ENCODE results near the gene CREB5. TPM values are rescaled to one million over a fixed set of nuclear protein-coding genes. Genes with fewer than 3 reads are reported as not detected.

Gene CREB5
- total and polyA plus RNA-seq, 11 donors = 7.6 to 38.7 (median 15.2) TPM

GRCh38 chr7:28369523-28369922 lies 42.8 kb upstream of the CREB5 start:
- intact Hi-C loops (cut with DNase I) = no loop called here
- 60 to 71% (median 64%) methylated on average over 4 of the region's 4 CpGs for WGBS, 4 donors
- DNase-seq = no peak

GRCh38 chr7:28371846-28372245 lies 40.5 kb upstream of the CREB5 start:
- Histone ChIP-seq H3K9me3 (no peaks in the 10 kb centered on the region), H3K36me3 (no peaks in the 10 kb centered on the region), H3K4me3 (no peak overlapping the region), H3K27ac (peak overlapping the region in 1 of 12 donors; percentile 38), H3K27me3 (no peaks in the 10 kb centered on the region), H3K4me1 (peaks cover 0 to 11% (median 0%) of the 10 kb centered on the region in 12 donors)
- DNase-seq (no peak), ATAC-seq (peak in 3 of 4 donors; percentile 32 to 82 (median 61))
- intact Hi-C loops (cut with DNase I) = no loop called here
- no peak for TF ChIP-seq CTCF (IDR thresholded peaks at IDR 0.05)
- no peak for TF ChIP-seq POLR2A (IDR thresholded peaks at IDR 0.05)
- 39 to 57% (median 44%) methylated on average over 7 of the region's 7 CpGs for WGBS, 4 donors

More at GRCh38 chr7:28369523-28369922, 42.8 kb upstream of the CREB5 start:
- no peak overlapping the region for H3K27ac ChIP-seq
- H3K4me1 ChIP-seq = peaks cover 0 to 11% (median 0%) of the 10 kb centered on the region in 12 donors
- peaks cover 0 to under 1% (median 0%) of the 10 kb centered on the region in 12 donors for H3K9me3 ChIP-seq
- H3K27me3 ChIP-seq = peaks cover 0 to 3% (median 0%) of the 10 kb centered on the region in 9 donors
- H3K36me3 ChIP-seq = no peaks in the 10 kb centered on the region
- no peak for TF ChIP-seq POLR2A (IDR thresholded peaks at IDR 0.05)
- no peak for TF ChIP-seq CTCF (IDR thresholded peaks at IDR 0.05)
- H3K4me3 ChIP-seq = no peak overlapping the region
- no peak for ATAC-seq

GRCh38 chr7:28373990-28374389 lies 38.3 kb upstream of the CREB5 start:
- intact Hi-C loops (cut with DNase I) = no loop called here
- no peaks in the 10 kb centered on the region for H3K27me3 ChIP-seq
- no peak overlapping the region for H3K27ac ChIP-seq
- H3K4me3 ChIP-seq = no peak overlapping the region
- ATAC-seq (no peak), DNase-seq (no peak)
- peaks cover 0 to 11% (median 0%) of the 10 kb centered on the region in 12 donors for H3K4me1 ChIP-seq
- H3K9me3 ChIP-seq = no peaks in the 10 kb centered on the region
- 89 to 95% (median 90%) methylated on average over 3 of the region's 3 CpGs for WGBS, 4 donors
- TF ChIP-seq POLR2A (IDR thresholded peaks at IDR 0.05) (no peak), CTCF (IDR thresholded peaks at IDR 0.05) (no peak)
- no peaks in the 10 kb centered on the region for H3K36me3 ChIP-seq

GRCh38 chr7:28375729-28376128 lies 36.6 kb upstream of the CREB5 start:
- no peak for ATAC-seq
- intact Hi-C loops (cut with DNase I) = no loop called here
- 75 to 91% (median 83%) methylated on average over 1 of the region's 1 CpG for WGBS, 4 donors

More at GRCh38 chr7:28375729-28376128, 36.6 kb upstream of the CREB5 start:
- H3K4me1 ChIP-seq = peaks cover 0 to 11% (median 0%) of the 10 kb centered on the region in 12 donors
- no peaks in the 10 kb centered on the region for H3K27me3 ChIP-seq
- no peak overlapping the region for H3K4me3 ChIP-seq
- no peaks in the 10 kb centered on the region for H3K9me3 ChIP-seq
- no peak for DNase-seq
- H3K27ac ChIP-seq = no peak overlapping the region
- no peaks in the 10 kb centered on the region for H3K36me3 ChIP-seq
- TF ChIP-seq CTCF (IDR thresholded peaks at IDR 0.05) = no peak
- TF ChIP-seq POLR2A (IDR thresholded peaks at IDR 0.05) = no peak
